ENCODE measurements around the gene FAM163B.

Gene FAM163B

GRCh38 chr9:133553973-133554713, 55.0 kb downstream of the FAM163B start:
- no peak for TF ChIP-seq CTCF (IDR thresholded peaks at IDR 0.05; ENCODE audit: extremely low read depth, insufficient read depth, missing control alignments)
- in situ Hi-C loops (cut with MboI; ENCODE audit: low pct_unique_long_range_greater_than_20kb, low sequenced_read_pairs, unreplicated experiment): no loop called here
- no peak for DNase-seq (ENCODE audit: low spot score)

- in situ Hi-C loops (cut with MboI; ENCODE audit: low pct_unique_long_range_greater_than_20kb, low sequenced_read_pairs, unreplicated experiment): no loop called here
- TF ChIP-seq CTCF (IDR thresholded peaks at IDR 0.05; ENCODE audit: extremely low read depth, insufficient read depth, missing control alignments): no peak
- no peak for DNase-seq (ENCODE audit: low spot score)
Measured at GRCh38 chr9:133553123-133553522, 56.1 kb downstream of the FAM163B start.

GRCh38 chr9:133552236-133552635, 57.0 kb downstream of the FAM163B start:
- DNase-seq (ENCODE audit: low spot score): no peak
- TF ChIP-seq CTCF (IDR thresholded peaks at IDR 0.05; ENCODE audit: extremely low read depth, insufficient read depth, missing control alignments): no peak
- in situ Hi-C loops (cut with MboI; ENCODE audit: low pct_unique_long_range_greater_than_20kb, low sequenced_read_pairs, unreplicated experiment): no loop called here

GRCh38 chr9:133551446-133551845, 57.7 kb downstream of the FAM163B start:
- in situ Hi-C loops (cut with MboI; ENCODE audit: low pct_unique_long_range_greater_than_20kb, low sequenced_read_pairs, unreplicated experiment): no loop called here
- no peak for TF ChIP-seq CTCF (IDR thresholded peaks at IDR 0.05; ENCODE audit: extremely low read depth, insufficient read depth, missing control alignments)
- DNase-seq (ENCODE audit: low spot score): no peak

- no peak for TF ChIP-seq CTCF (IDR thresholded peaks at IDR 0.05; ENCODE audit: extremely low read depth, insufficient read depth, missing control alignments)
- in situ Hi-C loops (cut with MboI; ENCODE audit: low pct_unique_long_range_greater_than_20kb, low sequenced_read_pairs, unreplicated experiment): loop anchor here (25.0 kb wide), 2 partner anchors 190 to 465 kb away; partner anchors contain the start of gene SARDH
- DNase-seq (ENCODE audit: low spot score): no peak
Measured at GRCh38 chr9:133547116-133547515, 62.1 kb downstream of the FAM163B start.

GRCh38 chr9:133546287-133546680, 62.9 kb downstream of the FAM163B start:
- DNase-seq (ENCODE audit: low spot score): no peak
- in situ Hi-C loops (cut with MboI; ENCODE audit: low pct_unique_long_range_greater_than_20kb, low sequenced_read_pairs, unreplicated experiment): loop anchor here (25.0 kb wide), 2 partner anchors 191 to 466 kb away; partner anchors contain the start of gene SARDH
- TF ChIP-seq CTCF (IDR thresholded peaks at IDR 0.05; ENCODE audit: extremely low read depth, insufficient read depth, missing control alignments): no peak
